HG02885 (cell line): ENCODE data around the gene CST1.
"Not testable (repeated sequence)": the region's sequence is repeated elsewhere in the genome, so short reads cannot be mapped to it uniquely, and the experiment has no call there.

Experiments
- ATAC-seq: cut with Tn5 transposase; IDR thresholded peaks from one replicate; pipeline ENCODE4 v1.9.1; 2021; ENCODE audit warnings: mild to moderate bottlenecking; ENCODE audit not compliant: unreplicated experiment, poor library complexity

CST1 gene

GRCh38 chr20:23756792-23757191 is 6.1 kb upstream of the CST1 start:
- not testable (repeated sequence) for ATAC-seq

DNA sequence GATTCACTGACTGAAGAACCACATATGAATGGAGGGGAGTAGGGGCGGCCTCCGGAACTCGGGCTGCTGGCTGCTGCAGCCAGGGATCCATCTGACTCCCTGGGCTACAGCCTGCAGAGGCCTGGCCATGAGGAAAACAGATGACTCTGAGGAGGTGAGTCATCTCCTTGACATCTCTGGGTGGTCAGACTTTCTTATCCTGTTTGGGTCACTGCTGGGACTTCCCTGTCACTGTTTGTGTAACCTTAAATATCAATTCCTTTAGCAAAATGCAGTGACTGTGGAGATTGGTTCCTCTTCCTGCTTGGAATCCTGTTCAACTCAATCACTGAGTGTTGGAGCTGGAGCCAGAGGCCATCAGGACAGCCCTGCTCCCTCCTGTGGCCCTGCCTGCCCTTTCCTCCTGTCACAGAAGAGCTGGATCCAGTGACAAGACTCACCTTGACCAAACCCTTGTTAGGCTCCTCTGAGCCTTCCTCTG is 4.4 kb upstream of the CST1 start:
- not testable (repeated sequence) for ATAC-seq

- no peak for ATAC-seq
These were observed 4.0 kb upstream of the CST1 start for GRCh38 chr20:23754731-23755130.

DNA sequence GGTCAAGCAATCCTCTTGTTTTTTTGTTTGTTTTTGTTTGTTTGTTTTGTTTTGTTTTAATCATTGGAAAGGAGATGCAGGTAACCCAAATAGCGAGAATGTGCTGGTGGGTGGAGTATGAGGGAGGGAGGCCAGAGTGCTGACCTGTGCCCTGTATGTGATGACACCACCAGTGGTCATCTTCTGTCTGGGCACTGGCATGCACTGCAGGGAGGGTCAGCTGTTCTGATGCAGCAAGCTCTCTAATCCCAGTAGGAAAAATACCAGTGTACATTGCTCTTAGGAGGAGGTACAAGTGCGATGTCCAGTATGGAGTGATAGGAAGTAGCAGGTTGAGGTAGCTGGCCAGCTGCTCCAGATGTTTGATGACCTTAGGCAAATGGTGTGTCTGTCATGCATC is 2.9 kb upstream of the CST1 start:
- ATAC-seq: no peak

DNA sequence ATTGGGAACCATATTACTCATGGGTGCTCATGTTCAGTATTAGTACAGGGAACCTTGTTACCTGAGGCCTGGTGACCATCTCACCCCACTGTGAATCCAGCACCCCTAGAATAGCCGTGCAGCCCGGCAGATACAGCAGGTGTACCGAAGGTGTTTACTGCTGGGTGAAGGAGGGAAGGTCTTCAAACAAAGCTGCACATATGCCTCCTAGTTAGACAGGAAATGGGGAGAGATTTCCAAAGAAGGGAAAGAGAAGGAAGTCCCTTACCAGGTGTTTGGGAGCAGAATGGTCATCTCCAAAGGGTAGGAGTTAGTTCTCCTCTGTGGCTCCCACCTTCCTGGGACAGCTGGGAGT is 2.4 kb upstream of the CST1 start:
- ATAC-seq: no peak

GRCh38 chr20:23752481-23753193 is 1.9 kb upstream of the CST1 start:
- no peak for ATAC-seq

DNA sequence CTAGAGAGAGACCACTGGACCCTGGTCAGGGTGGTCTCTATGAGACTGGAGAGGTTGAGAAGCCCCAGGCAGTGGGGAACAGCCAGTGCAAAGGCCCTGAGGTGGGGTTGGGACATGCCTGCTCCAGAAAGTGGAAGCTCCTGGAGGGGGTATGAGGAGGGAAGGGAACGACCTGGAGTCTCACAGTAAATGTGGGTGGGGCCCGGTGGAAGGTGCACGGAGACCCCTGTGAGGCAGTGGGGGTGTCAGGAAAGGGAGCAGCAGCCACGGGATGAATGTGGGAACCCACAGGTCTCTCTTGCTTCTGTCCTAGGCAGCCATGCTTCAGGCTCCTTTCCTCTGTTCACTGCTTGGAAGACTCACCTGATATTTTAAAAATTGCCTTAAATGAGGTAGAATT is 1.3 kb upstream of the CST1 start:
- ATAC-seq: no peak

GRCh38 chr20:23749746-23750145 is 989 bp downstream of the CST1 start:
- no peak for ATAC-seq

GRCh38 chr20:23748975-23749374 is 1.8 kb downstream of the CST1 start:
- not testable (repeated sequence) for ATAC-seq

- not testable (repeated sequence) for ATAC-seq
These were observed 3.2 kb downstream of the CST1 start for GRCh38 chr20:23747551-23747950.

DNA sequence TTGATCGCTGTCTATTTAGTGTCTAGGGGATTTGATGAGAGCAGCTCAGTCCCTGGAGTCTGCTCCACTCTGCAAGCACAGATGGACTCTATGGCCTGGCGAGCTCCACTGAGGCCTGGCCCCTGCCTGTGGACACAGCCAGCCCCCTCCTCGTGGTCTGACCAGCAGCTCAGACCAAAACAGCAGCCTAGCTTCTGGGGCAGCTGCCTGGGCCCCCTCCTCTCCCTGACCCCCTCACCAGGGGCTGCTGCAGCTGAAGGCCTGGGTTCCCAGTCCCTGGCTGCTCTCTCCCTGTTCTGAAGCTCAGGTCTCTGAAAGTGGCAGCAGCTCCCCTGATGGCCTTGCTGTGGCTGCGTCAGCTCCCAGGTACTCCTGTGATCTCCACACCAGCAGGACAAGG is 3.6 kb downstream of the CST1 start:
- not testable (repeated sequence) for ATAC-seq

DNA sequence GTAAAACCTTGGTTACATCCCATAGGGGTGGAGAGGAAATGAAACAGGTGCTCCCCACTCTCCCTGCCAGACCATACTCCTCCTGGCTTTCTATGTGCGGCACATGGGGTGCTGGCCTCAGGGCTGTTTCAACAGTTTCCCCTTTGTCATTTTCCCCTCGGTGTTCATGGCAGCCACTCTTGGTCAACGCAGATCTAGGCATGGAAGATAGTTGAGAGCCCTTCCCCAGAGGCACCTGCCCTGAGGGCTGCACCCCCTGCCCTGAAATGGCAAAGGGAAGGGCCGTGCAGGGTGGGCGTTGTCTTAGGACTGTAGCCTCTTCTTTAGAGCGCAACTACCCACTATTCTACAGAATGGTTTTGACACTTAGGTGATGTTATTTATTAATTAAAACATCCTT is 4.4 kb downstream of the CST1 start:
- ATAC-seq: no peak

GRCh38 chr20:23745247-23745646 is 5.5 kb downstream of the CST1 start:
- no peak for ATAC-seq

GRCh38 chr20:23744817-23745216 is 5.9 kb downstream of the CST1 start:
- ATAC-seq: no peak

DNA sequence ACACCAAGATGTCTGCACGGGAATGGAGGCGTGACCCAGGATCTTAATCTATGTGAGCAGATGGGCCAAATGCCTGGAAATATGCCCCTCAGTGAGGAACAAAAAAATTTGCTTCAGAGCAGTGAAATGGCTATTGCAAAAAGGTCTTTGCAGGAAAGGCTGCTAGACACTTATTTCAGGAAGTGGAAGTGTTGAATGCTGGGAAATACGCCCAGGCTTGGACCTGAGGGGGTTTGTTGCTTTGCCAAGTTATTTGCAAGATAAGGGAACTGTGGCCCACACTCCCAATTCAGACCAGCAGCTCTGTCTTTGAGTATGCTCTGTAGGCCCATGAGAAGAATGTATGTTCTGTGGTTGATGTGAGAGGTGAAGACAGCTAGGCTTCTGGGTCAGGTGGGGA is 15.3 kb downstream of the CST1 start:
- ATAC-seq: not testable (repeated sequence)

- ATAC-seq: not testable (repeated sequence)
These were observed 15.8 kb downstream of the CST1 start for GRCh38 chr20:23734949-23735348.

DNA sequence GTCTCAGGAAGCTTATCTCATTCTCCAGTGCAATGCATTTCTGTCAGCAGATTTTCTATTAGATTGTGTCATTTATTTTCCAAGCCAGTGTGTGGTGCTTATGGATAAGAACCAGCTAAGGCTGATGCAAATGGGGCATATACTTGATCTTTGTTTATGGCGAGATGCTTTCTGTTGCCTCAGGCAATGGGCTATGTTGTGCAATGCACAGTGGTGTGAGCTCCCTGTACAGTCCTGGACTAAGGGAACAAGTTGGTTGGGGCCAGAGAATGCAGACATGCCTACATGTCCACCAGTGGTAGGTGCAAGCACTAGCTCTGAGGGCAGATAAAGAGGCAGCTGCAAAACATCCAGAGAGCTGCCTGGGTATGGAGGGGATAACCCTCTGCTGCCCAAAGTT is 16.3 kb downstream of the CST1 start:
- ATAC-seq: not testable (repeated sequence)

- no peak for ATAC-seq
These were observed 23.7 kb downstream of the CST1 start for GRCh38 chr20:23727016-23727415.

DNA sequence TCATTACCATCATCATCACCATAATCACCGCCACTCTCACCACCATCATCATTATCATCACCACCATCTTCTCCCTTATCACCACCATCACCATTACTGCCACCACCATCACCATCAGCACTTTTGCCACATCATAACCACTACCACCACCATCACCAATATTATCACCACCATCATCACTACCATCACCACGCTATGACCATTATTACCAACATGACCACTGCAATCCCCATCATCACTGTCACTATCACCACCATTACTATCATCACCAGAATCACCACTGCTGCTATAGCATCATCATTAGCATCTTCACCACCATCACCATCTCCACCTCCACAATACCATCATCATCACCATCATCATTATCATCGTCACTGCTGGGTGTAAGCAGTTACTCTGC is 25.6 kb downstream of the CST1 start:
- ATAC-seq: no peak

GRCh38 chr20:23723659-23724307 is 27.0 kb downstream of the CST1 start:
- ATAC-seq: peak; percentile 86

DNA sequence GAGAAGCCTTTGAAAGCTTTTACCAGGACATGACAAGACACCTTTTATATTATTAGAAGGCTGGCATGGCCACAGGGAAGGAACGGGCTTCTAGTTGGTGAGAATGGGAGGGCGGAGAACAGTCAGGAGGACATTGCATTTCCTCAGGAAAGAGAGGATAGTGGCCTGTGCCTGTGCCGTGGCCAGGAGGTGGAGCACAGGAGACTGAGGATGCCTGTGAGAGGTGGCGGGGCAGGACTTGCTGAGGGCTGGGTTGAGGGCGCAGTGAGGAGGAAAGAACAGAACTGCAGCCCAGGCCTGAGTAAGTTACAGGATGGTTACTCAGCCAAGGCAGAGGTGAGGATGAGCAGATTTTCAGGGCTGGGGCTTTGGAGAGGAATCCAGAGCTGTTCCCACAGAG is 27.9 kb downstream of the CST1 start:
- ATAC-seq: not testable (repeated sequence)

- no peak for ATAC-seq
These were observed 28.8 kb downstream of the CST1 start for GRCh38 chr20:23721962-23722361.
